GM12892 (cell line): Measurements from ENCODE around the gene RALGPS1.

ENCODE experiments used
- POLR2A ChIP-seq: IDR thresholded peaks from 2 replicates; pipeline ENCODE4 v1.6.1; 2011; ENCODE audit warnings: low read depth, low read length, control low read depth
- POLR2AphosphoS5 ChIP-seq: IDR thresholded peaks from 2 replicates; pipeline ENCODE4 v1.6.1; 2011; ENCODE audit warnings: low read depth, low read length, control low read depth
- TAF1 ChIP-seq: IDR thresholded peaks from 2 replicates; pipeline ENCODE4 v1.6.1; 2011; ENCODE audit warnings: low read depth, mild to moderate bottlenecking, control low read depth, low read length, borderline replicate concordance

DNA sequence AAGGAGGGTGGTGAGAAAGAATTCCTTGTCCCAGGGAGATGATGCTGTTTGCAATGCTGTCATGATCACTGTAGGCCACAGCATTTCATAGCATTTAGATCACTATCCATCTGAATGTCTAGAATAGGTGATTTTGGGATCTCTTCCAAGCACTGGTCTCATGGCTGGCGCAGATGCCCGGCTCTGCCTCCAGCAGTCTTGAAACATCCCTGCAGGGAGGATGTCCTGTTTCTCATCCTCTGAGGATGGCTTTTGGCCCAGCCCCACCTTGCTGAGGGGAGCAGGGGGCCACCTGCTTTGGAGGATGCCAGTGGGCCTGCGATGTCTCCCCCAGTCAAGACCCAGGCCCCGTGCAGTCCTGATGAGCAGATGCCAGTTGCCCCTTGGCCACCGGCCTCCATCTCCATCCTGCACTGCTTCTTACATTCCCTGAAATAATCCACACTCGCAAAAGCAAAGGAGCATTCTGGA, 286.5 kb downstream of the RALGPS1 start:
- TF ChIP-seq POLR2AphosphoS5 (no peak), POLR2A (no peak), TAF1 (no peak)
